GM19438 (cell line): ENCODE data around the gene DDX55.

Experiments used
- ATAC-seq: cut with Tn5 transposase; IDR thresholded peaks from one replicate; pipeline ENCODE4 v1.9.1; 2021; ENCODE audit warnings: low read depth; ENCODE audit not compliant: unreplicated experiment

The DDX55 gene

GRCh38 chr12:123608182-123608581 is 6.3 kb downstream of the DDX55 start:
- no peak for ATAC-seq

- ATAC-seq, result no peak
These were observed 12.2 kb downstream of the DDX55 start for GRCh38 chr12:123614110-123614509.

GRCh38 chr12:123614531-123614930 is 12.6 kb downstream of the DDX55 start:
- no peak for ATAC-seq

- ATAC-seq, result no peak
These were observed 15.2 kb downstream of the DDX55 start for GRCh38 chr12:123617144-123617543.

- no peak for ATAC-seq
These were observed 15.7 kb downstream of the DDX55 start for GRCh38 chr12:123617580-123617979.

- no peak for ATAC-seq
These were observed 19.2 kb downstream of the DDX55 start for GRCh38 chr12:123621101-123621500.

GRCh38 chr12:123621619-123622530 is 20.0 kb downstream of the DDX55 start:
- ATAC-seq, result no peak

- ATAC-seq, result peak; percentile 97
These were observed 31.7 kb downstream of the DDX55 start, which contains the start of the genes EIF2B1 and GTF2H3 for GRCh38 chr12:123633379-123634141. TSS of gene EIF2B1 (minus strand) at chr12:123633686. CDS start at chr12:123633557, 129 bp downstream. TSS of gene GTF2H3 (plus strand) at chr12:123633829. CDS start at chr12:123633860, 31 bp downstream.

GRCh38 chr12:123634142-123634561 is 32.3 kb downstream of the DDX55 start:
- ATAC-seq, result no peak

GRCh38 chr12:123643911-123644310 is 42.0 kb downstream of the DDX55 start:
- no peak for ATAC-seq

- ATAC-seq, result no peak
These were observed 43.5 kb downstream of the DDX55 start for GRCh38 chr12:123645380-123645779.

- ATAC-seq, result no peak
These were observed 44.0 kb downstream of the DDX55 start for GRCh38 chr12:123645878-123646277.

- ATAC-seq, result no peak
These were observed 46.5 kb downstream of the DDX55 start for GRCh38 chr12:123648401-123648800.

- no peak for ATAC-seq
These were observed 52.3 kb downstream of the DDX55 start for GRCh38 chr12:123654129-123654701.

GRCh38 chr12:123655420-123655819 is 53.5 kb downstream of the DDX55 start:
- peak; percentile 74 for ATAC-seq

GRCh38 chr12:123656392-123656791 is 54.5 kb downstream of the DDX55 start:
- ATAC-seq, result no peak

GRCh38 chr12:123657211-123657610 is 55.3 kb downstream of the DDX55 start:
- ATAC-seq, result no peak

- ATAC-seq, result no peak
These were observed 58.3 kb downstream of the DDX55 start for GRCh38 chr12:123659996-123660727.

- ATAC-seq, result no peak
These were observed 65.9 kb downstream of the DDX55 start for GRCh38 chr12:123667771-123668170.
